CD14-positive monocyte (primary cell): Measurements from ENCODE around the gene KLK10. TPM values are rescaled to one million over a fixed set of nuclear protein-coding genes. Genes with fewer than 3 reads are reported as not detected.
A peak's percentile ranks its signal among the peaks of the same experiment; 100 is the strongest.

Experiments
- DNase-seq, 3 donors: peaks; one replicate each; pipeline ENCODE4 v3.0.0-alpha.2; 2011 to 2022
- H2AFZ ChIP-seq: 2 replicates; pipeline ENCODE4 v1.6.0; 2012; ENCODE audit warnings: mild to moderate bottlenecking, low read depth, low read length, inconsistent platforms; ENCODE audit not compliant: insufficient read depth, poor library complexity, severe bottlenecking
- H3K27ac ChIP-seq, 2 donors: 1 replicate in 1 of 2; 2 replicates in 1 of 2; pipeline ENCODE4 v1.5.1; 2012 to 2013; ENCODE audit warnings: low read length in 2 of 2, control low read depth in 1 of 2, inconsistent platforms in 1 of 2, low read depth in 1 of 2, mild to moderate bottlenecking in 1 of 2
- H3K27me3 ChIP-seq, 2 donors: one replicate each; pipeline versions ENCODE4 v1.6.0 to v1.6.1; 2011 to 2013; ENCODE audit warnings: low read length in 2 of 2; ENCODE audit not compliant: control insufficient read depth in 2 of 2, insufficient read depth in 2 of 2
- H3K36me3 ChIP-seq, 2 donors: replicated peaks in 1 of 2; 1 replicate in 1 of 2; 2 replicates in 1 of 2; pipeline versions ENCODE4 v1.5.1 to v1.6.1; 2012 to 2013; ENCODE audit warnings: low read length in 2 of 2, control low read depth in 1 of 2, inconsistent platforms in 1 of 2, mild to moderate bottlenecking in 1 of 2; ENCODE audit not compliant: insufficient read depth in 2 of 2, control insufficient read depth in 1 of 2
- H3K4me1 ChIP-seq, 2 donors: 1 replicate in 1 of 2; 2 replicates in 1 of 2; pipeline versions ENCODE4 v1.5.1 to v1.6.1; 2012 to 2013; ENCODE audit warnings: low read length in 2 of 2, control low read depth in 1 of 2, inconsistent platforms in 1 of 2, mild to moderate bottlenecking in 1 of 2, moderate library complexity in 1 of 2; ENCODE audit not compliant: insufficient read depth in 2 of 2, control insufficient read depth in 1 of 2
- H3K4me2 ChIP-seq: replicated peaks from 2 replicates; pipeline ENCODE3; 2012; ENCODE audit warnings: low read length, moderate library complexity, mild to moderate bottlenecking; ENCODE audit not compliant: poor library complexity, severe bottlenecking; ENCODE audit errors: extremely low read depth
- H3K4me3 ChIP-seq, 3 experiments: fragments of 200-600 bp in 1 of 3; sonication (generic) in 1 of 3; replicated peaks in 1 of 3; 1 replicate in 2 of 3; 2 replicates in 1 of 3; pipeline ENCODE4 v1.5.1; 2011 to 2013; ENCODE audit warnings: low read length in 3 of 3, mild to moderate bottlenecking in 3 of 3, control low read depth in 2 of 3, low read depth in 2 of 3, inconsistent platforms in 1 of 3, moderate library complexity in 1 of 3
- H3K79me2 ChIP-seq: 2 replicates; pipeline ENCODE4 v1.6.0; 2012; ENCODE audit warnings: mild to moderate bottlenecking, control low read depth, inconsistent platforms, low read length, moderate library complexity; ENCODE audit not compliant: insufficient read depth
- H3K9ac ChIP-seq: 2 replicates; pipeline ENCODE4 v1.6.0; 2017; ENCODE audit warnings: low read length, mild to moderate bottlenecking; ENCODE audit not compliant: insufficient read depth, poor library complexity, severe bottlenecking
- H3K9me3 ChIP-seq, 2 donors: replicated peaks in 1 of 2; 1 replicate in 1 of 2; 2 replicates in 1 of 2; pipeline versions ENCODE4 v1.5.1 to v1.6.1; 2012 to 2013; ENCODE audit warnings: low read length in 2 of 2, control low read depth in 1 of 2; ENCODE audit not compliant: control insufficient read depth in 1 of 2, insufficient read depth in 1 of 2
- H4K20me1 ChIP-seq: 2 replicates; pipeline ENCODE4 v1.6.0; 2012; ENCODE audit warnings: mild to moderate bottlenecking, low read length, control low read depth, moderate library complexity; ENCODE audit not compliant: insufficient read depth
- H3K27ac Mint-ChIP-seq, 7 donors: one replicate each; pipeline ENCODE4 v1.8.0; 2020; ENCODE audit warnings: mild to moderate bottlenecking in 7 of 7, mixed read lengths in 7 of 7, moderate library complexity in 6 of 7, inconsistent platforms in 2 of 7
- H3K27me3 Mint-ChIP-seq, 3 donors: one replicate each; pipeline ENCODE4 v1.8.0; 2021 to 2022; ENCODE audit warnings: low read depth in 3 of 3, mild to moderate bottlenecking in 3 of 3, mixed read lengths in 3 of 3, moderate library complexity in 3 of 3, inconsistent platforms in 1 of 3
- H3K36me3 Mint-ChIP-seq, 2 donors: one replicate each; pipeline ENCODE4 v1.8.0; 2020; ENCODE audit warnings: mixed read lengths in 2 of 2, inconsistent platforms in 1 of 2, mild to moderate bottlenecking in 1 of 2
- H3K4me1 Mint-ChIP-seq: one replicate; pipeline ENCODE4 v1.8.0; 2020; ENCODE audit warnings: mild to moderate bottlenecking, mixed read lengths
- H3K4me3 Mint-ChIP-seq, 2 donors: one replicate each; pipeline ENCODE4 v1.8.0; 2020; ENCODE audit warnings: mild to moderate bottlenecking in 2 of 2, mixed read lengths in 2 of 2, moderate library complexity in 1 of 2
- H3K9me3 Mint-ChIP-seq, 7 donors: one replicate each; pipeline ENCODE4 v1.8.0; 2020 to 2022; ENCODE audit warnings: mixed read lengths in 7 of 7, mild to moderate bottlenecking in 6 of 7, moderate library complexity in 6 of 7, inconsistent platforms in 2 of 7
- CTCF ChIP-seq: fragments of 200-600 bp; IDR thresholded peaks from one replicate; pipeline ENCODE4 v1.8.0; 2022; ENCODE audit warnings: antibody characterized with exemption, mild to moderate bottlenecking
- WGBS: methylation state at CpG from one replicate; pipeline ENCODE4 v1.1.5; 2013; ENCODE audit warnings: missing lambda C conversion rate; ENCODE audit not compliant: insufficient coverage; 5-methylcytosine and 5-hydroxymethylcytosine counted together
- intact Hi-C, 2 donors: fragments of 100-400 bp; cut with micrococcal nuclease; formaldehyde crosslinking; loops; one replicate each; pipeline versions ENCODE4 v1.15.0 to v1.15.1; 2023
- polyA plus RNA-seq, 3 donors: library from polyadenylated mRNA; depleted of rRNA in 1 of 3; unstranded in 2 of 3; stranded (reverse) in 1 of 3; fragments of 300-500 nt in 2 of 3; fragments of >200 nt in 1 of 3; fragmentation: Illumina TruSeq in 2 of 3; gene quantifications; 1 replicate in 2 of 3; 2 replicates in 1 of 3; pipeline ENCODE4 v1.2.3, GENCODE V29; 2012 to 2021

Gene KLK10
- polyA plus RNA-seq, 3 donors, result not detected

- 67% methylated on average over 7 of the region's 7 CpGs for WGBS
- H3K27ac Mint-ChIP-seq, result peak overlapping the region in 1 of 7 donors; percentile 49
- Histone ChIP-seq H3K27me3 (peaks cover 0 to 4% of the 10 kb centered on the region in 2 donors), H2AFZ (no peak overlapping the region), H3K9ac (no peak overlapping the region), H3K9me3 (peaks cover 5% of the 10 kb centered on the region in 2 donors), H3K79me2 (no peaks in the 10 kb centered on the region), H3K36me3 (no peaks in the 10 kb centered on the region), H3K4me1 (no peaks in the 10 kb centered on the region), H3K27ac (no peak overlapping the region), H3K4me2 (no peak overlapping the region), H4K20me1 (no peaks in the 10 kb centered on the region), H3K4me3 (no peak overlapping the region)
- H3K36me3 Mint-ChIP-seq, result no peaks in the 10 kb centered on the region
- peaks cover 4% of the 10 kb centered on the region for H3K4me1 Mint-ChIP-seq
- no peak for TF ChIP-seq CTCF
- no peak overlapping the region for H3K4me3 Mint-ChIP-seq
- no peak for DNase-seq
- H3K9me3 Mint-ChIP-seq, result peaks cover 4 to 13% (median 8%) of the 10 kb centered on the region in 7 donors
- intact Hi-C loops, result no loop called here
- peaks cover 17 to 50% (median 34%) of the 10 kb centered on the region in 3 donors for H3K27me3 Mint-ChIP-seq
Observed at GRCh38 chr19:51003316-51003715, 16.2 kb downstream of the KLK10 start.

DNA sequence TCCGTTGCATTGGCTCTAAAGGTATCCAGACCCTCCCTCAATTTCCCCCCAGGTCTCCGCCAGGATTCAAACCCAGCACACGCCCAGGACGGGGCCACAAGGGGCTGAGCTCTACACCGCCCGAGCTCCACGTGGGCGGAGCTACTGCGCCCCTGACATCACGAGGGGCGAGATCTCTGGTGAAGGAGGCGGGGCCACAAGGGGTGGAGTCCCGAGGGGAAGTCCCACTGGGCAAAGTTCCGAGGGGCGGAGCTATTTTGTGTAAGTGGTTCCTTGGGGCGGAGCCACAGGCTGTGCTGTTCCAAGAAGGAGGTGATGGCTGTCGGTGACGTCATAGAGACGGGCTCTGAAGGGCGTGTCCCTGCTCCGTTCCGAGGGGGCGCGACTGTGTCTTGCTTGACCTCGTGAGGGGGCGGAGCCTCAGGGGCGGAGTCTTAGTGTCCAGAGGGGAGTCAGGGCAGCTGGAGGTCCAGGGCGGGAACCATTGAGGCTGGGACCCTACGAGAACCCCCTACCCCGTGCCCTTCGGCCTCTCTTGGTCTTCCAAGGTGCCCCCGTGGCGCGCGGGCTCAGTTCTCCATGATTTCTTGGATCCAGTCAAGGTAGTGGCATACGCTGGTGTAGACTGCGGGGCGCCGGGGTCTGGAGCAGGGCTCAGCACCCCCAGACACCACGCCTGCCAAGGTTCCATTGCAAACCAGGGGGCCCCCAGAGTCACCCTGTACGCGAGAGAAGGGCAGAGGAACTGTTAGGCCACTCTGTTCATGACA, 16.8 kb downstream of the KLK10 start:
- no peak overlapping the region for H3K9ac ChIP-seq
- WGBS, result 73% methylated on average over 39 of the region's 42 CpGs
- no peak overlapping the region for H3K4me3 ChIP-seq
- peak overlapping the region in 1 of 2 donors; percentile 51 for H3K4me3 Mint-ChIP-seq
- H3K4me1 Mint-ChIP-seq, result peaks cover 4% of the 10 kb centered on the region
- H3K27ac Mint-ChIP-seq, result no peak overlapping the region
- no peaks in the 10 kb centered on the region for H3K36me3 ChIP-seq
- no peak overlapping the region for H3K27ac ChIP-seq
- no peak overlapping the region for H3K4me2 ChIP-seq
- intact Hi-C loops, result no loop called here
- H3K79me2 ChIP-seq, result no peaks in the 10 kb centered on the region
- peaks cover 0 to 4% of the 10 kb centered on the region in 2 donors for H3K27me3 ChIP-seq
- H3K9me3 ChIP-seq, result peaks cover 5% of the 10 kb centered on the region in 2 donors
- H4K20me1 ChIP-seq, result no peaks in the 10 kb centered on the region
- no peak for TF ChIP-seq CTCF
- DNase-seq, result peak in 1 of 3 donors; percentile 16
- no peaks in the 10 kb centered on the region for H3K4me1 ChIP-seq
- peaks cover 4 to 13% (median 8%) of the 10 kb centered on the region in 7 donors for H3K9me3 Mint-ChIP-seq
- no peaks in the 10 kb centered on the region for H3K36me3 Mint-ChIP-seq
- H2AFZ ChIP-seq, result no peak overlapping the region
- H3K27me3 Mint-ChIP-seq, result peaks cover 17 to 52% (median 32%) of the 10 kb centered on the region in 3 donors
